ENCODE results near the gene MAN1A1.

GRCh38 chr6:119327810-119328209 lies 21.8 kb downstream of the MAN1A1 start:
- TF ChIP-seq POLR2A (IDR thresholded peaks at IDR 0.05) (no peak), CTCF (IDR thresholded peaks at IDR 0.05) (no peak)

Data from thyroid gland (tissue), 4 donors.